GM12892 (cell line): ENCODE data around the gene KRTAP16-1.

Experiments
- POLR2A ChIP-seq: IDR thresholded peaks from 2 replicates; pipeline ENCODE4 v1.6.1; 2011; ENCODE audit warnings: low read depth, low read length, control low read depth
- POLR2AphosphoS5 ChIP-seq: IDR thresholded peaks from 2 replicates; pipeline ENCODE4 v1.6.1; 2011; ENCODE audit warnings: low read depth, low read length, control low read depth
- TAF1 ChIP-seq: IDR thresholded peaks from 2 replicates; pipeline ENCODE4 v1.6.1; 2011; ENCODE audit warnings: low read depth, mild to moderate bottlenecking, control low read depth, low read length, borderline replicate concordance

GRCh38 chr17:41265078-41265477 lies 44.0 kb downstream of the KRTAP16-1 start, which contains the start of gene KRTAP9-6:
- no peak for TF ChIP-seq POLR2AphosphoS5
- no peak for TF ChIP-seq POLR2A
- TF ChIP-seq TAF1, result no peak
